GM12874 (cell line): ENCODE results near the gene FBLN2.

Experiments
- TF ChIP-seq, protein P1 (sequence below): IDR thresholded peaks from 2 replicates; pipeline ENCODE4 v1.5.1; 2011; ENCODE audit warnings: low read depth, mild to moderate bottlenecking, control low read depth, low read length, moderate library complexity; ENCODE audit not compliant: insufficient read depth

FBLN2 gene

DNA sequence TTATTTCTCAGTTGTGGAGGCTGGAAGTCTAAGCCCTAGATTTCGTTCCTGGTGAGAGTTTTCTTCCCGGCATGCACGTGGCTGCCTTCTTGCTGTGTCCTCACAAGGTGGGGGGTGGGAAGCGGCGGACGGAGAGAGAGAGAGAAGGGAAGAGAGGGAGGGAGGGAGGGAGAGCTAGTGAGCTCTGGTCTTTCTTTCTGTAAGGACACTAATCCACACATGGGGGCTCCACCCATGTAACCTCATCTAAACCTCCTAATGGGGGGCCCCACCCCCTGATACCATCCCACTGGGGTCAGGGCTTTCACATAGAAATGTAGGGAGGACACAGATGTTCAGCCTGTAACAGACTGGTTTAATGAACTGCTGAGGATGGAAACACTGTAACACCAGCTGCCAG is 7.3 kb downstream of the FBLN2 start:
- TF ChIP-seq, protein P1, sequence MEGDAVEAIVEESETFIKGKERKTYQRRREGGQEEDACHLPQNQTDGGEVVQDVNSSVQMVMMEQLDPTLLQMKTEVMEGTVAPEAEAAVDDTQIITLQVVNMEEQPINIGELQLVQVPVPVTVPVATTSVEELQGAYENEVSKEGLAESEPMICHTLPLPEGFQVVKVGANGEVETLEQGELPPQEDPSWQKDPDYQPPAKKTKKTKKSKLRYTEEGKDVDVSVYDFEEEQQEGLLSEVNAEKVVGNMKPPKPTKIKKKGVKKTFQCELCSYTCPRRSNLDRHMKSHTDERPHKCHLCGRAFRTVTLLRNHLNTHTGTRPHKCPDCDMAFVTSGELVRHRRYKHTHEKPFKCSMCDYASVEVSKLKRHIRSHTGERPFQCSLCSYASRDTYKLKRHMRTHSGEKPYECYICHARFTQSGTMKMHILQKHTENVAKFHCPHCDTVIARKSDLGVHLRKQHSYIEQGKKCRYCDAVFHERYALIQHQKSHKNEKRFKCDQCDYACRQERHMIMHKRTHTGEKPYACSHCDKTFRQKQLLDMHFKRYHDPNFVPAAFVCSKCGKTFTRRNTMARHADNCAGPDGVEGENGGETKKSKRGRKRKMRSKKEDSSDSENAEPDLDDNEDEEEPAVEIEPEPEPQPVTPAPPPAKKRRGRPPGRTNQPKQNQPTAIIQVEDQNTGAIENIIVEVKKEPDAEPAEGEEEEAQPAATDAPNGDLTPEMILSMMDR: no peak

DNA sequence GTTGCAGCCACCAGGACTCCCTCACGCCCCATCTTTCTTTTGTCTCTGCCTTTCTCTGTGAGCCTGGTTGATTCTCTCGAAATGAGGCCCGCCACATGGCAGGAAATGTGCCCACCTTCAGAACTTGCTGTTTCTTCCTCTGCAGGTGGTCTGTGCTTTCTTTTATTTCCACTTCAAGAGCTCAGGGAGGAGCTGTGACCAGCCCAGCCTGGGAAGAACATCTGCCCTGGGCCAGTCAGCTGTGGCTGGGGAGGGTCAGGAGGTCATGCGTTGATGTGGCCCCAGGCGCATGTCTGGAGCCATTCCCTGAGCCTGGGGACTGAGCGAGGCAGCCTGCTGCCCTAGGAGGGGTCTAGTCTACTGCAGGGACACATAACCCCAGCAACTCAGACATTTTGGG is 8.0 kb downstream of the FBLN2 start:
- TF ChIP-seq, protein P1: no peak

DNA sequence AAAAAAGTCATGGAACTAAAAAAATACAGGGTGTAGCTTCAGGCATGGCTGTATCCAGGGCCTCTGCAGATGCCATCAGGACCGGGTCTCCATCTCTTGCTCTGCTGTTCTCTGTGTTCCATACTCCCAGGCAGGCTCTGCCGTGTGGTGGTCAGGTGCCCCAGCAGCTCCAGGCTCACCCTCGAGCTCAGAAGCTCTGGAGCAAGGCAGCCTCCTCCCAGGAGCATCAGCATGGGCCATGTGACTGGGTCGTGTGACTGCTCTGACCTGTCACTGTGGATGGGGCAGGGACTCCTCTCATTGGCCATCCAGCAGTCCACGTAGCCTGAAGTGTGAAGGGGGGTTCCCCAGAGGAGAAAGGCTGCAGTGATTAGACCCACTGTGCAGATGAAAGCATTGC is 8.5 kb downstream of the FBLN2 start:
- TF ChIP-seq, protein P1: no peak

- TF ChIP-seq, protein P1: no peak
These were observed 9.0 kb downstream of the FBLN2 start for GRCh38 chr3:13557926-13558325.

GRCh38 chr3:13558651-13559050 is 9.7 kb downstream of the FBLN2 start:
- TF ChIP-seq, protein P1: no peak

- TF ChIP-seq, protein P1: no peak
These were observed 11.0 kb downstream of the FBLN2 start for GRCh38 chr3:13559764-13560525.

DNA sequence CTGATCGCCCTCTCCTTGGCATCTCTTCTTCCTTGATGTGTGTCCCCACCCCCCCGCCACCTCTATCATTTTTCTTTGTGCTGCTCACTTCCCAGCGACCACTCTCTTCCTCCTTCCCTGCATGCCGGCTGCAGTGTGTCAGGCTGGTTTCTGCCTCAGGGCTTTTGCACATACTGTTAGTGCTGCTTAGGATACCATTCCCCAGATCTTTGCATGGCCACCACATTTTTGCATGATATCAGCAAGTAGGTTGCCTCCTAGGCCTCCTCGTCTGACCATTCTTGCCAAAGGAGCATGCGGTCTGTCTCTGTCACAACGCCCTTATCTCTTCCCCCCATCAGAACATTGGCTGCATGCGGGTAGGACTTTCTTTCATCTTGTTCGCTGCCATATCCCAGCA is 12.5 kb downstream of the FBLN2 start:
- TF ChIP-seq, protein P1: no peak
